H9 (cell line): ENCODE measurements around the gene ACTR10. TPM values are rescaled to one million over a fixed set of nuclear protein-coding genes. Genes with fewer than 3 reads are reported as not detected.

Source experiments
- DNase-seq: peaks from one replicate; pipeline ENCODE4 v3.0.0-alpha.2; 2017
- H2AFZ ChIP-seq: one replicate; pipeline ENCODE4 v1.6.1; 2013; ENCODE audit warnings: mild to moderate bottlenecking, low read length, control low read depth, moderate library complexity
- H2AK5ac ChIP-seq: 2 replicates; pipeline ENCODE4 v1.6.1; 2013; ENCODE audit warnings: low read length, control low read depth, mixed read lengths; ENCODE audit not compliant: insufficient read length
- H2BK120ac ChIP-seq: one replicate; pipeline ENCODE4 v1.6.1; 2013; ENCODE audit warnings: low read depth, mild to moderate bottlenecking, low read length, control low read depth, inconsistent platforms; ENCODE audit not compliant: poor library complexity, severe bottlenecking
- H2BK12ac ChIP-seq: 2 replicates; pipeline ENCODE4 v1.6.1; 2013; ENCODE audit warnings: low read length, control low read depth, mixed read lengths, low read depth; ENCODE audit not compliant: insufficient read length
- H2BK15ac ChIP-seq: 2 replicates; pipeline ENCODE4 v1.6.1; 2013; ENCODE audit warnings: low read depth, low read length, control low read depth
- H2BK20ac ChIP-seq: one replicate; pipeline ENCODE4 v1.6.1; 2013; ENCODE audit warnings: low read depth, mild to moderate bottlenecking, low read length, control low read depth, inconsistent platforms; ENCODE audit not compliant: poor library complexity, severe bottlenecking
- H2BK5ac ChIP-seq: 2 replicates; pipeline ENCODE4 v1.6.1; 2013; ENCODE audit warnings: low read length, control low read depth, mixed read lengths; ENCODE audit not compliant: insufficient read length
- H3K14ac ChIP-seq: 2 replicates; pipeline ENCODE4 v1.6.1; 2013; ENCODE audit warnings: low read length, control low read depth; ENCODE audit not compliant: insufficient read depth
- H3K18ac ChIP-seq: 2 replicates; pipeline ENCODE4 v1.6.1; 2013; ENCODE audit warnings: low read depth, mild to moderate bottlenecking, mixed read lengths, low read length, control low read depth; ENCODE audit not compliant: insufficient read length
- H3K23ac ChIP-seq: 2 replicates; pipeline ENCODE4 v1.6.1; 2013; ENCODE audit warnings: low read length, control low read depth, mixed read lengths, low read depth; ENCODE audit not compliant: insufficient read length
- H3K23me2 ChIP-seq: 2 replicates; pipeline ENCODE4 v1.6.1; 2013; ENCODE audit warnings: low read depth, mild to moderate bottlenecking, mixed read lengths, low read length, control low read depth; ENCODE audit not compliant: insufficient read length, poor library complexity, severe bottlenecking
- H3K27ac ChIP-seq: 2 replicates; pipeline ENCODE4 v1.5.1; 2013; ENCODE audit warnings: low read length, control low read depth, mixed read lengths, low read depth; ENCODE audit not compliant: insufficient read length
- H3K27me3 ChIP-seq: 2 replicates; pipeline ENCODE4 v1.6.1; 2013; ENCODE audit warnings: low read length, control low read depth, inconsistent platforms; ENCODE audit not compliant: insufficient read depth
- H3K4ac ChIP-seq: 2 replicates; pipeline ENCODE4 v1.6.1; 2013; ENCODE audit warnings: low read depth, mild to moderate bottlenecking, control low read depth, inconsistent platforms, low read length, moderate library complexity
- H3K4me1 ChIP-seq: 2 replicates; pipeline ENCODE4 v1.6.1; 2013; ENCODE audit warnings: low read length, control low read depth, inconsistent platforms; ENCODE audit not compliant: insufficient read depth
- H3K4me2 ChIP-seq: 2 replicates; pipeline ENCODE4 v1.6.1; 2013; ENCODE audit warnings: low read length, control low read depth, mixed read lengths; ENCODE audit not compliant: insufficient read length, insufficient read depth
- H3K56ac ChIP-seq: 2 replicates; pipeline ENCODE4 v1.6.1; 2013; ENCODE audit warnings: low read depth, mild to moderate bottlenecking, mixed read lengths, low read length, control low read depth; ENCODE audit not compliant: insufficient read length
- H3K79me1 ChIP-seq: 2 replicates; pipeline ENCODE4 v1.6.1; 2013; ENCODE audit warnings: low read depth, mild to moderate bottlenecking, moderate library complexity, low read length, control low read depth, inconsistent platforms; ENCODE audit not compliant: insufficient read depth, poor library complexity, severe bottlenecking
- H3K79me2 ChIP-seq: 2 replicates; pipeline ENCODE4 v1.6.1; 2013; ENCODE audit warnings: low read length, control low read depth, inconsistent platforms; ENCODE audit not compliant: insufficient read depth
- H3K9ac ChIP-seq: 2 replicates; pipeline ENCODE4 v1.6.1; 2013; ENCODE audit warnings: low read length, control low read depth, mixed read lengths; ENCODE audit not compliant: insufficient read length; ENCODE audit errors: extremely low read depth
- H3K9me3 ChIP-seq: one replicate; pipeline ENCODE4 v1.6.1; 2013; ENCODE audit warnings: low read depth, low read length, inconsistent platforms; ENCODE audit not compliant: control insufficient read depth
- H3T11ph ChIP-seq: one replicate; pipeline ENCODE4 v1.6.1; 2013; ENCODE audit warnings: mild to moderate bottlenecking, low read length, control low read depth, inconsistent platforms
- H4K20me1 ChIP-seq: one replicate; pipeline ENCODE4 v1.6.1; 2013; ENCODE audit not compliant: control insufficient read depth, insufficient read length, insufficient read depth
- H4K5ac ChIP-seq: 2 replicates; pipeline ENCODE4 v1.6.1; 2013; ENCODE audit warnings: low read depth, mild to moderate bottlenecking, mixed read lengths, low read length, control low read depth; ENCODE audit not compliant: insufficient read length
- H4K8ac ChIP-seq: replicated peaks from 2 replicates; pipeline ENCODE4 v1.6.1; 2013; ENCODE audit warnings: low read length, control low read depth, mixed read lengths, low read depth; ENCODE audit not compliant: insufficient read length
- H4K91ac ChIP-seq: 2 replicates; pipeline ENCODE4 v1.6.1; 2013; ENCODE audit warnings: low read depth, mild to moderate bottlenecking, moderate library complexity, mixed read lengths, low read length, control low read depth; ENCODE audit not compliant: insufficient read length
- H3K27ac Mint-ChIP-seq, 3 experiments: 2 replicates in 2 of 3; 3 replicates in 1 of 3; pipeline ENCODE4 v1.8.0; 2020 to 2021; ENCODE audit warnings: mixed read lengths in 3 of 3, mild to moderate bottlenecking in 1 of 3, moderate library complexity in 1 of 3
- H3K27me3 Mint-ChIP-seq: 2 replicates; pipeline ENCODE4 v1.8.0; 2021; ENCODE audit warnings: low read depth, mild to moderate bottlenecking, moderate library complexity, mixed read lengths
- H3K36me3 Mint-ChIP-seq, 3 experiments: 2 replicates in 2 of 3; 3 replicates in 1 of 3; pipeline ENCODE4 v1.8.0; 2020 to 2021; ENCODE audit warnings: low read depth in 3 of 3, mixed read lengths in 3 of 3; ENCODE audit not compliant: insufficient read depth in 1 of 3
- H3K4me1 Mint-ChIP-seq, 2 experiments: 2 replicates each; pipeline ENCODE4 v1.8.0; 2020; ENCODE audit warnings: mixed read lengths in 2 of 2
- H3K4me3 Mint-ChIP-seq, 2 experiments: 2 replicates in 1 of 2; 3 replicates in 1 of 2; pipeline ENCODE4 v1.8.0; 2020 to 2021; ENCODE audit warnings: mild to moderate bottlenecking in 2 of 2, mixed read lengths in 2 of 2, moderate library complexity in 1 of 2
- H3K9me3 Mint-ChIP-seq, 2 experiments: 2 replicates in 1 of 2; 3 replicates in 1 of 2; pipeline ENCODE4 v1.8.0; 2020; ENCODE audit warnings: mild to moderate bottlenecking in 2 of 2, mixed read lengths in 2 of 2, moderate library complexity in 1 of 2
- CTCF ChIP-seq: fragments of 200-600 bp; sonication (generic); conservative IDR thresholded peaks from 3 replicates; pipeline ENCODE4 v1.8.0; 2021; ENCODE audit warnings: antibody characterized with exemption, mild to moderate bottlenecking
- WGBS: extraction: QIAGEN DNeasy Blood & Tissue Kit; methylation state at CpG from one replicate; pipeline ENCODE4 v1.1.7; 2013; ENCODE audit warnings: missing lambda C conversion rate, low lambda C conversion rate, mixed read lengths; ENCODE audit not compliant: insufficient read length; ENCODE audit errors: extremely low coverage; 5-methylcytosine and 5-hydroxymethylcytosine counted together
- total RNA-seq: library from RNA; stranded (reverse); gene quantifications from 2 replicates; pipeline ENCODE4 v1.2.1, GENCODE V29; 2021

ACTR10 gene
- total RNA-seq, 1 experiment from 2014 or later, result 41.0 TPM

DNA sequence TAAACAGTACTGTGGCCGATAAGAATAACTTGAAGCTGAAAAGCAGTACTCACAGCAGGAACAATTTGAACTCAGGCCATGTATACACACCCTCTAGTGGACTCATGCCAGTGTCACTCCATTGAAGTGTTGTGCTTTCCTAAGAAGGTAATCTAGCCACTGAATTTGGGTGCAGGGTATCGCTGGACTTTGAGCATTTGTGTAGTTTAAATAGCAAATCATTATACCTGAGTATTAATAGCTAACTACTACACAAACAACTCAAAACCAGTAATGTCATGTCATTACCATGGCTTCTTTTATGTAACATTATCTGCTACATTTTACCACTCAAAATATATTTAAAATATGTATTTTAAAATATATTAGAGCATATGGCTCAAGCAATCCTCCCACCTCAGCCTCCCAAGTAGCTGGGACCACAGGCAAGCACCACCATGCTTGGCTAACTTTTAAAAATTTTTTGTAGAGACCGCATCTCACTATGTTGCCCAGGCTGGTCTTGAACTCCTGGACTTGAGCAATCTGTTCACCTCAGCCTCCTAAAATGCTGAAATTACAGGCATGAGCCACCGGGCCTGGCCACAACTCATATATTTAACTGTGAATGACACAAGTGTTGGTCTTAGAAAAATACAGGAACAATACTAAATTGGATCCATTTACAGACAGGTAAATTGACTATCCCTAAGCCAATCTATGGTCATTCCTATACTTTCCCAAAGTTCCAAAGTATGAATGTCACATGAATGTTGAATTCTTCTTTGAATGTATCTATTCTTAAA lies 72.8 kb downstream of the ACTR10 start:
- Histone ChIP-seq H2BK120ac (no peak overlapping the region), H2BK20ac (no peak overlapping the region), H3K14ac (no peak overlapping the region), H2BK12ac (no peak overlapping the region), H4K91ac (no peak overlapping the region), H4K5ac (no peak overlapping the region), H2BK5ac (no peak overlapping the region), H3K4me1 (no peaks in the 10 kb centered on the region), H3K27ac (no peak overlapping the region), H3K56ac (no peak overlapping the region), H3K79me1 (peaks cover 2% of the 10 kb centered on the region), H3K27me3 (no peaks in the 10 kb centered on the region), H3K4ac (no peak overlapping the region), H4K20me1 (no peaks in the 10 kb centered on the region), H3K18ac (no peak overlapping the region), H3K9ac (no peak overlapping the region), H3K23me2 (no peaks in the 10 kb centered on the region), H2AFZ (no peak overlapping the region), H3T11ph (no peak overlapping the region), H4K8ac (no peak overlapping the region), H3K23ac (no peak overlapping the region), H2AK5ac (no peak overlapping the region), H2BK15ac (no peak overlapping the region), H3K4me2 (no peak overlapping the region), H3K9me3 (no peaks in the 10 kb centered on the region), H3K79me2 (no peaks in the 10 kb centered on the region)
- Mint-ChIP-seq H3K9me3 (no peaks in the 10 kb centered on the region), H3K4me1 (no peaks in the 10 kb centered on the region), H3K27me3 (no peaks in the 10 kb centered on the region), H3K27ac (peak overlapping the region in 1 of 3 experiments; percentile 52; a peak in 1 of 7 replicates), H3K36me3 (peaks cover 29 to 70% (median 53%) of the 10 kb centered on the region in 3 experiments; a peak in 6 of 7 replicates), H3K4me3 (no peak overlapping the region)
- peak; percentile 37; the same call in 2 of the 3 replicates for TF ChIP-seq CTCF
- DNase-seq, result no peak
- WGBS, result no CpG with 5 or more reads among the region's 4 CpGs
